Activated T-cell treated with anti-CD3 and anti-CD28 coated beads, Interleukin-2, amount 50 U/mL, for 1 hour (primary cell): Measurements from ENCODE around the gene MSMO1.
"Not testable (repeated sequence)": the region's sequence is repeated elsewhere in the genome, so short reads cannot be mapped to it uniquely, and the experiment has no call there.

Experiments
- DNase-seq: peaks from one replicate; pipeline ENCODE4 v3.0.0-alpha.2; 2020

MSMO1 gene

DNA sequence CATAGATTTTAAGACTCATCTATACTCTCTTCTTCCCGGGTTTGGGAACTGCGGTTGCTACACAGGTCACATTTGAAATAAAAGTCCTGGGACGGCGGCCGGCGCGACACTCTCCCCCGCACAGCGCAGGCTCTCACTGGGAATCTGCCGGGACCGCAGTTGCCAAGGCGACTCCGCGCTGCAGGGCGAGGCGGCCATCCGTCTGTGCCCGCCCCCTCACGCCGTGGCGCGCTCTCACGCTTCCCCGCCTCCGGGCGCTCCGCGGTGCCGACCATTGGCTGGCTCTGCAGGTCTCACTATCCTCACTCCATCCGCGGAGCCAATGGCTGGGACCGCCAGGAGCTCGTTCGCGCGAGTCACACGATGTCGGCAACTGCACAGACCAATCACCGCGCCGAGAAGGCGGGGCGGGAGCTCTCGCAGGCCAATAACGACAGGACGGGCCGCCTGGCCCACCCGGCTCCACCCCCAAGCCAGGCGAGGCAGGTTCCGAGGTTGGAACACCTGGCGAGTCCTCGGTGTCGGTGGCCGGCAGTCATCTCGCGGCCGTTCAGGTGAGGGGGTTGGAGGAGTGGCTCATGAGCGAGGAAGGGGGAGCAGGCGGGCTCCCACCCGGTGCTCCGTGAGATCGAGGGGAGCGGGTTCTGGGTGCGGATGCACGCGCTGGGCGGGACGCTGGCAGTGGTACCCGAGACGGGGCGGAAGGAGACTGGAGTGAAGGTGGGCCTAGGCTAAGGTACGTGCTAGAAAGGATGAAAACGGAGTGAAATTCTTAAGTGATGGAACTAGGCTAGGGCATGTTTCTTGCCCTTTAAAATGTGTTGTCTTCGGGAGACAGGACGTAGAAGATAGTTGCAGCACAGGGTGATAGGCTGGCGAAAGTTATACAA lies at the start of gene MSMO1:
Gene MSMO1, plus strand, starts transcription at position 459 of the 890 bp plus-strand sequence. CDS start 5,702 bp downstream, outside the sequence.
- peak; percentile 97 for DNase-seq

DNA sequence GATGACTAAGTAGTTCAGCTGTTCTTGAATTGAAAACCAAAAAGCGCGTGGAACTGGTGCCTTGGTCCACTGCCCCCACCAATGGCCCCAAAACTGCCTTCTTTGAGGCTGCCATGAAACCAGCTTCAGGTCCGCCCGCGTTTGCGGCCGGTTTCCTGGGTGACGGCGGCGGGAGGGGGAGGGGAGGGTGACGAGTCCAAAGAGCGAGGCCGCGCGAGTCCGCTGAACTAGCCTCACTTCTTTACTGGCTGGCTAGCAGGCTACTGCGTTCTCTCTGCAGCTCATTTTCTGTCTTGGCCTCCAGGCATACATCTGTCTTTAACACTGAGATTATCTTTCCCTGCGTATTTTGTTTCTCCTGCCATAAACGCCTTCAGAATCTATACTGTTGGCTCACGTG lies 47.9 kb upstream of the MSMO1 start:
- not testable (repeated sequence) for DNase-seq

DNA sequence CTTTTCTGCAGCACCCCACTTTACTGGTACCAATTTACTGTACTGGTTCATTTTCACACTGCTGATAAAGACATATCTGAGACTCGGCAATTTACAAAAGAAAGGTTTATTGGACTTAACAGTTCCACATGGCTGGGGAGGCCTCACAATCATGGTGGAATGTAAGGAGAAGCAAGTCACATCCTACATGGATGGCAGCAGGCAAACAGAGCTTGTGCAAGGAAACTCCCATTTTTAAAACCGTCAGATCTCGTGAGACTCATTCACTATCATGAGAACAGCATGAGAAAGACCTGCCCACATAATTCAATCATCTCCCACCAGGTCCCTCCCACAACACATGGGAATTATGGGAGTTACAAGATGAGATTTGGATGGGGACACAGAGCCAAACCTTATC lies 42.8 kb upstream of the MSMO1 start:
- not testable (repeated sequence) for DNase-seq

GRCh38 chr4:165286619-165287340 lies 40.7 kb upstream of the MSMO1 start:
- not testable (repeated sequence) for DNase-seq

DNA sequence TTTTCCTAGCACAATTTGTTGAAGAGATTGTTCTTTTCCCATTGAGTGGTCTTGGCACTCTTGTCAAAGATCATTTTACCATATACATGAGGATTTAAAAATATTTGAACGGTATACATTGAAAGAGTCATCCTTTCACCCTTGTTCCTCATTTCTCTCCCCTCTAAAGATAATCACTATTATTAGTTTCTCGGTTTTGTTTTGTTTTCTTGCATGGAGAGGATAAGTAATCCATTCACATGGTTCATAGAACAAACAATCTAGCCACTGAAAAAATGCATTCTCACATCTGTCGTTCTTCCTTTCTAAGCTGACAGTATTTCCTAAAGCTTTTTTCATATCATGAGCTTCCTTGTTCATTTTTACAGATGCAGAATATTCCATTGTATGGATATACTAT lies 39.2 kb upstream of the MSMO1 start:
- DNase-seq = no peak

DNA sequence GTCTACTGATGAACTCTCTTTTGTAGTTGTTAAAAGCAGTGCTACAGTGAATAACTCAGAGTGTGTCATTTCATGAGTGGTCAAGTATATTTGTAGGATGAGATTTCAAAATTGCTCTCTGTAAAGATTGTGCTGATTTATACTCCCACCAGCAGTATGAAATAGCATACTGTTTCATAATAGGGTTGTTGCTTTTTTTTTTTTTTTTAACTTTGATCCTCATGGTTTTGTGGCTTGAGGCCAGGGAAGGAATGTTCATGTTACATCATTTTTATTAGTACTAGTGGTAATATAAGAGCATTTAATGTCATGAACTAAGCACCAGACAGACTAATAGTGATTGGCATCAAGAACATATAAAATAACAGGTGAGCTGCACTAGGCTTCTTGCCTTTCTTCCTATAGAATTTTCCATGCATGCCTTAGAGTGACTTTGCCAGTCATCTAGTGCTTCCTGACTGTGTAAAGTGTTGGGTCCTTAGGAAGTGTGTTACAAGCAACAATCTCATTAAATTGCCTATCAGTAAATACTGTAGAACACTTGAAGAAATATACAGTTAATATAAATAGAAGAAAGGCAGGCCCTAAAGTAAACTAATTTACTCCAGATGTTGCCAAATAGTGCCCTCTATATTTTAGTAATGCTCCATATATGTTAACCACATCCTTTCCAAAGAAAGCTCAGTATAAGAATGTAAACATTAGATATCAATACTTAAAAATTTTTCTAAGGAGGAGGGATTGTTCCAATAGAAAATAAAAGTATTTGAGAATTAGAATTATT lies 38.6 kb upstream of the MSMO1 start:
- DNase-seq = no peak

GRCh38 chr4:165289423-165289785 lies 38.1 kb upstream of the MSMO1 start:
- no peak for DNase-seq

- DNase-seq = no peak
These were observed 34.4 kb upstream of the MSMO1 start for GRCh38 chr4:165293061-165293460.

- no peak for DNase-seq
These were observed 33.4 kb upstream of the MSMO1 start for GRCh38 chr4:165293927-165294649.

DNA sequence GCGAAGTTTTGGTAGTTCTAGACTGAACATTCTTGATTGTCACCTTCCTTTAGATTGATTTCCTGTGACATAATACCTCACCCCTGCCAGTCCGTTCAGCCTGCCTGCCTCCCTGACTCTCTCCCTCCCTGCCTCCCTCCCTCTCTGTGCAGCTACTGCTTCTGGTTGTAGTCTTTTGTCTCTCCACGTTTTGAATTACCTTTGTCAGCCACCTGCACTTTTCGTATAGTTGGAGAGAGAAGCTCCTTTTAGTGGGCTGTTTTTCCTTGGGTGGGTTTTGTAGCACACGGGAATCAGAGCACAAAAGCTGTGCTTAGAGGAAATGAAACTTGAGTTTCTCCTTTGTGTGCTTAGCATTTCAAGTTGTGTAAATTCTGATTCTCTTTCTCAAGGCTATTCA lies 32.6 kb upstream of the MSMO1 start:
- DNase-seq = no peak

GRCh38 chr4:165297626-165298025 lies 29.8 kb upstream of the MSMO1 start:
- no peak for DNase-seq

DNA sequence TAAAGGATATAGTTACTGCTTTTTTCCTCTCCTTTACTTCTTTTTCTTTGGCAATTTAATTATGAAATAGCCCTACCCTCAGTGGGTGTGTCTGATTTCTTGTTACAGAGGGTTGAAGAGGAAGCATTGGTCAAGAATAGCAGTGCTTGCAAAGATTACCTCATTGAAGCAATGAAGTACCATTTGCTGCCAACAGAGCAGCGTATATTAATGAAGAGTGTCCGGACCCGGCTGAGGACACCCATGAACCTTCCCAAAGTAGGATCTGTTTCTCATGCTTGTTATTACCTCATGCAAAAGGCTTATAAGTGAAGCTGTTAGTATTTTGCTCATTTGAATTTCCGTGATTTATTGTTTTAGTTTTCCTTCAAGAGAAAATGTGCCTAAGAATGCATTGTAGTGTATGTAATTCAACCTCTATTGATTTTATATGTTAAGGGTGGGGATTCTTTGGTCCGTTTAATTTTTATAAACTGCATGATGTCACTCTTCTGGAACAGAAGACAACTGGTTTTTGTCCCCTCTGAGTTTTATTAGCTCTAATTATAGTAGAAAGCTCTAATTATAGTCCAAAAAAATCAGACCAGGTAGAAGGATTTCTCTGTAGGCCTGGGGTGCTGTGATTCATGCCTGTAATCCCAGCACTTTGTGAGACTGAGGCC lies 27.9 kb upstream of the MSMO1 start:
- DNase-seq = no peak

- DNase-seq = no peak
These were observed 25.6 kb upstream of the MSMO1 start for GRCh38 chr4:165301833-165302232.

DNA sequence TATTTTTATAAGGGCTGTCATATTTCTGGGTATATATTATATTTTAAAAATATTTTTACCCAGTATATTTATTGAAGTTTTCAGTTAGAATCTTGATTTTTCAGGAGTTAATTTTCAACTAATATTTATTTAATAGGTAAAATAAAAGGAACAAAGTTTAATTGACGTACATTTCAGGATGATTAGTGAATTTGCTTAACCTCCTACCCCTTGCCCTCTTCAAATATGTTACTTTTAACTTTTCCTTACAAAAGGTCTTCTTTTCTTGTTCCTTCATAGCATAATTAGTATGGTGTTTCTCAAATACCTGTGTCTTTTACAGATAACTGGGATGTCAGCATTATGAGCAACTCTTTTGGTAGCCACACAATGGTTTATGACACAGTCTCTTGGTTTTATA lies 24.8 kb upstream of the MSMO1 start:
- DNase-seq = no peak

DNA sequence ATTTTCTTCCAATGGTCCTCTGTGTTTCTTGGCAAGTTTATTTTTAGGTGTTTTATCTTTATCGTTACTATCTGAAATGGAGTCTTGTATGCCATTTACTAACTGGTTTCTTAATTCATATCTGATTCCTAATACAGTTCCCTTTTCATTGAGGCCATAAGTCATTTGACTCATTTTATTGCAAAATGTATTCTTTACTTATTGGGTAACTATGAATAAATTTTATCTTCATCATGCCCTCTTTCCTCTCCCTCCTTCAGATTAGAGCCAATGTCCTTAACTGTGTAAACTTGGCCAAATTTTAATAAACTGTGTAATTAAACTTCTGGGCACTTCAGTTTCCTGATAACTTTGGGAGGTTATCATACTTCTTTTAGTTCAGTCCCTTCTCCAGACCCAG lies 19.3 kb upstream of the MSMO1 start:
- DNase-seq = no peak

GRCh38 chr4:165308606-165309005 lies 18.9 kb upstream of the MSMO1 start:
- DNase-seq = no peak

GRCh38 chr4:165309456-165309855 lies 18.0 kb upstream of the MSMO1 start:
- no peak for DNase-seq

GRCh38 chr4:165312506-165312905 lies 15.0 kb upstream of the MSMO1 start:
- no peak for DNase-seq

DNA sequence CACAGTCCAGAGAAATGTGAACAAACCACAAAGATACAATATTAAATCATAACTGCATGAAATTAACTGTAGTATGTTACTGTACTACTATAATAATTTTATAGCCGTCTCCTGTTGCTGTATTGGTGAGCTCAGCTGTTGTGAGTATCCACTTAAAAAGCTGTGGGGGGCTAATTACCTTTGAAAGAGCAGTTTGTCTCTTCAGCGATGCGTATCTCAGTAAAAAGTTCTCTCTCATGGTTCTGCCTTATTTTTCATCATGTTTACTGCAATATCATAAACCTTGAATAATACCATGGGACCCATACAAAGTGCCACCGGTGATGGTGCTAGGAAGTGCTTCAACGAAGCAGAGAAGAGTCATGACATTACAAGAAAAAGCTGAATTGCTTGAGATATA lies 8.4 kb upstream of the MSMO1 start:
- DNase-seq = no peak

GRCh38 chr4:165319509-165319908 lies 8.0 kb upstream of the MSMO1 start:
- DNase-seq = no peak

GRCh38 chr4:165324236-165324917 lies 3.1 kb upstream of the MSMO1 start:
- DNase-seq = no peak

DNA sequence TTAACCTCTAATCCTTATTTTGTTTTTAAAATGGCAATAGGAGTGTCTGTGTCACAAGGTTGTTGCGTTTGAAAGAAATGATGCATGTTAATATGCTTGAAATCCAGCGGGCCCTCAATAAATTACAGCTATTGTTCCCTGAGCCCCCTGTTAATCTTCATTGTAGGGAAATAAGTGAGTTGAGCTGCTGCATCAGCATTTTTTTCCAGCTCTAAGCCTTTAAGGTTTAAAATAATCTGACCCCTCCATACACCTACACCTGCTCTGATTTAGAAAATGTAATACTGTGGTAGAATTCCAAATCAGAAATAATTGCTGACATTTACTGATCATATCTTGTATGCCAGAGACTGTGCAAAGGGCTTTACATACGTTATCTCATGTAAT lies 2.6 kb upstream of the MSMO1 start:
- no peak for DNase-seq
